SK-MEL-5 (cell line): ENCODE data around the gene PRRT1. TPM values are rescaled to one million over a fixed set of nuclear protein-coding genes. Genes with fewer than 3 reads are reported as not detected.

Experiments
- DNase-seq: peaks from one replicate; pipeline ENCODE4 v3.0.0-alpha.2; 2016; ENCODE audit warnings: low read depth, low spot score
- in situ Hi-C: cut with HindIII; loops from 2 replicates; pipeline ENCODE4 v1.10.0; 2016; ENCODE audit warnings: low sequenced_read_pairs, high pct_unique_total_duplicates, low pct_unique_long_range_greater_than_20kb
- total RNA-seq: library from RNA; depleted of rRNA; stranded (reverse); fragments of >200 nt; shearing (Covaris generic); gene quantifications from 2 replicates; pipeline ENCODE4 v1.2.3, GENCODE V29; 2014

PRRT1 gene
- total RNA-seq, 1 experiment from 2014 or later: 0.16 TPM

GRCh38 chr6:32140420-32141046 is 11.2 kb downstream of the PRRT1 start:
- DNase-seq: no peak
- in situ Hi-C loops: no loop called here

DNA sequence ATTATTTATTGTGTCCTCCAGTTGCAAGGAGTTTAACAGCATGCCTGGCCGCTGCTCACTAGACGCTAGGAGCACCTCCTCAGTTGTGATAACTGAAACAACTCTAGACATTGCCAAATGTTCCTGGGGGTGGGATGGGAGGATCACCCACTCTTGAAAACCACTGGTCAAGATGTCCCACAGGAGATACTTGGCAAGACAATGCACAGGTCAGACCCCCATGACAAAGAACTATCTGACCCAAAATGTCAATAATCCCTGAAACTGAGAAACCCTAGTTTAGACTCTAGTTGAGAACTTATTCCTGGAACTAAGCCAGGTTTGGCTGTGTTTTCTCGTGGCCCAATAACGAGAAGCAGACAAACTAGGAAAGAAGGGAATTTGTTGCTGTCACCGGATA is 12.1 kb downstream of the PRRT1 start:
- in situ Hi-C loops: no loop called here
- DNase-seq: no peak

- in situ Hi-C loops: no loop called here
- no peak for DNase-seq
These were observed 14.3 kb downstream of the PRRT1 start for GRCh38 chr6:32137454-32137853.

DNA sequence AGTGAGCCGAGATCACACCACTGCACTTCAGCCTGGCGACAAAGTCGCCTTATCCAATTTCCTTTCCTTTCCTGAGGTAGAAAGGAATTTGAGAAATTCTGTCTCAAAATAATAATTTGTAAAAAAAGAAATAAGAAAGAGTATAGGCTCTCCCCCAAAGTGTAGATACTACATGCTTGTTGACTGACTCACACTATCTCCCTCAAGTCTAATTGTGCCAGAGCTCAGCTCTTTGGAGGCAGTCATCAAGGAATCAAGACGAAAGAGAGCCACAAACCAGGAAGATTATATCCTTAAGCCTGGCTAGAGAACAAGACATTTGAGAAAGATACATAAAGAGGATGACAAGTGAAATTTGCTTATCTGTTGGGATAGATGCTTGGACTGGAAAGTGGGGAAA is 18.0 kb downstream of the PRRT1 start:
- DNase-seq: no peak
- in situ Hi-C loops: no loop called here

DNA sequence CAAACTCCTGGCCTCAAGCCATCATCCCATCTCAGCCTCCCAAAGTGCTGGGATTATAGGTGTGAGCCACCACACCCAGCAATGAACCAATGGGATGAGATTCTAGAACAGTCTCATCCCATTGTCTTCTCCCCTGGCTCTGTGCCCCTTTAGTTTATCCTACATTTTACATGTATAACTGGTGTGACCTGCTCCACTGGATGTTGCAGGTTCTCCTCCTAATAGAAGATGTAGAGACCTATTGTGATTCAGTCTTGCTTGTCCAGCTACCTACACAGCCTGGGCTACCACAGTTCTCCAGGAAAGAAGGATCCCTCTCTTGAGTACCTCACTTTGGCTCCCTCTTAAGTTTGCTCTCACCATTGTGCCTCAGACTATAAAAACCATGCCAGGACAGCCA is 19.6 kb downstream of the PRRT1 start:
- in situ Hi-C loops: no loop called here
- no peak for DNase-seq

GRCh38 chr6:32131439-32131948 is 20.2 kb downstream of the PRRT1 start:
- in situ Hi-C loops: no loop called here
- no peak for DNase-seq

- in situ Hi-C loops: no loop called here
- no peak for DNase-seq
These were observed 22.2 kb downstream of the PRRT1 start for GRCh38 chr6:32129297-32130088.

DNA sequence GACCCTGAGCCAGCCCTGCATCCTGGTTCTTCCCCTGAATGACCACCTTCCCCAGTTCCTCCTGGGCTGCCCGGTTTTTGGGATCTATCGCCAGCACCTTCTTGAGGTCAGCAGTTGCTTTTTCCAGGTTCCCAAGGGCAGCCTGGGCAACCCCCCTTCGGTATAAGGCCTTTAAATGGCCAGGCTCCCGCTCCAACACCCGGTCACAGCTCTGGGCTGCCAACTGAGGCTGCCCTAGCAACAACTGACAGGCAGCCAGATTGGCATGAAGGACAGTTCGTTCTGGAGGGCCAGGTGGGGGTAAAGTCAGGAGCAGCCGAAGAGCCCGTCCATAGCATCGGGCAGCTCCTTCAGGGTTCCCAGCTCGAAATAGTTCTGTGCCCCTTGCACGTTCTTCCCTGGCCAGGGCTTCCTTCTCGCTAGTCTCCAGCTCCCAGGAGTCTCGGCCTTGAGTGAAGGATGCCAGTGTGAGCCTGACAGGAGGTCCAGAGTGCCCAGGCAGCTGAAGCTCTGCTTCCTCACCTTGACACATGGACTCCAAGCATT is 22.9 kb downstream of the PRRT1 start:
- in situ Hi-C loops: no loop called here
- DNase-seq: peak; percentile 25

DNA sequence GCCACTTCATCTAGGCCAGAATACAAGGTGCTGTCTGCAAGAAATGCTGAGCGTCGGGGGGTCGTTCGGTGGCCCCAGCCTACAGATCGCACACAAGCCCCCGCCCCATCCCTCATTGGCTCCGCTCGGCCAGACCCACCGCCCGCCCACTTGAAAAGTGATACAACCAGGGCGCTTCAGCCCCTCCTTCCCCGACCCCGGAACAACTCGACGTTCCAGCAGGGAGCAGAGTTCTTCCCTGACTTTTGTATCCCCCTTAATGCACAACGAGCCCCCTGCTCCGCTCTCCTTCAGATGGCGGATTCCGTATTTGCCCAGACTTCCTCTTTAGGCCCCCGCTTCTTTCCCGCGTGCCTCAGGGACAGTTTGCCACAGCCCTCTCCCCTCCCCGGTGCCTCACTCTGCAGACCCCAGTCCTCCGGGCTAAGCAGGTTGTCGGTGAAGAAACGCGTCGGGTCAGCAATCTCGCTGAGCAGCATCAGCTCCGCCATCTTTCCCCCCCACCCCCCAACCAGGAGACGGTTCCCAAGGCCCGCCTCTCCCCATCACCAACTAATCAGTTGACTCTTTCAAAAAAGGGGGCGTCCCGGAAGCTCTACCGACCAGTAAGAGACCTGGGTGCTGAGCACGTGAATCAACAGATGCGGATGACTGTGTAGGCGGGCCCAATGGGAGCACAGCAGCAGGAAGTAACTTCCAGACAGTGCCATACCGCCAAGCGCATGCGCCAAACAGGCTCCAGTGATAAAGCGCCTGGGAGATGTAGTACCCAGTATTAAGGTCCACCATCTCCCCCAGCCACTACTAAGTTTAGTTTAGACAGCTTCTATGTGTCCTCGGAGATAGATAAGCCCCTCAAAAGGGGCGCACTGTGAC is 23.8 kb downstream of the PRRT1 start, which contains the start of gene ATF6B:
ATF6B (minus strand) TSS at position 530 of the 876 bp plus-strand sequence; CDS start at position 491, 39 bp downstream.
- peak; percentile 100 for DNase-seq
- in situ Hi-C loops: no loop called here

- in situ Hi-C loops: no loop called here
These were observed 24.4 kb downstream of the PRRT1 start for GRCh38 chr6:32127409-32127716.

DNA sequence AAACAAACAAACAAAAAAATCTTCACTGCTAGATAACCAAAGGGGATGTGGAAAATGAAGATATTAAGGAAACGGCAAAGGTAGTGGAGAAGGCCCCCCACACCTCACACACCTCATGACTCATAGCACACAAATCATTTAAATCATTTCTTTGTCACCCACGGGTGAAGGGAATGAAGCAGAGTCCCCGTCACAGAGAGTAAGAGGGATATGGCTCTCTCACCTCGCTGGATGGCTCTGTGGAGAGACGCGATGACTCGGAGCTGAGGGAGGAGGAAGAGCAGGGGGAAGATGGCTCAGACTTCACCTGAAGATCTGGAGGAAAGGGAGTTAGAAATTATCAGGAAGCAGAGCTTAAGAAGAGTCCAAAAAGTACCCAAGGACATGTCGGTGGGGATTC is 24.9 kb downstream of the PRRT1 start:
- in situ Hi-C loops: no loop called here
- DNase-seq: no peak

More at GRCh38 chr6:32127409-32127716, 24.4 kb downstream of the PRRT1 start:
- no peak for DNase-seq

- in situ Hi-C loops: no loop called here
- DNase-seq: no peak
These were observed 28.1 kb downstream of the PRRT1 start for GRCh38 chr6:32123681-32124080.

GRCh38 chr6:32120573-32121059 is 31.1 kb downstream of the PRRT1 start:
- in situ Hi-C loops: no loop called here
- no peak for DNase-seq

DNA sequence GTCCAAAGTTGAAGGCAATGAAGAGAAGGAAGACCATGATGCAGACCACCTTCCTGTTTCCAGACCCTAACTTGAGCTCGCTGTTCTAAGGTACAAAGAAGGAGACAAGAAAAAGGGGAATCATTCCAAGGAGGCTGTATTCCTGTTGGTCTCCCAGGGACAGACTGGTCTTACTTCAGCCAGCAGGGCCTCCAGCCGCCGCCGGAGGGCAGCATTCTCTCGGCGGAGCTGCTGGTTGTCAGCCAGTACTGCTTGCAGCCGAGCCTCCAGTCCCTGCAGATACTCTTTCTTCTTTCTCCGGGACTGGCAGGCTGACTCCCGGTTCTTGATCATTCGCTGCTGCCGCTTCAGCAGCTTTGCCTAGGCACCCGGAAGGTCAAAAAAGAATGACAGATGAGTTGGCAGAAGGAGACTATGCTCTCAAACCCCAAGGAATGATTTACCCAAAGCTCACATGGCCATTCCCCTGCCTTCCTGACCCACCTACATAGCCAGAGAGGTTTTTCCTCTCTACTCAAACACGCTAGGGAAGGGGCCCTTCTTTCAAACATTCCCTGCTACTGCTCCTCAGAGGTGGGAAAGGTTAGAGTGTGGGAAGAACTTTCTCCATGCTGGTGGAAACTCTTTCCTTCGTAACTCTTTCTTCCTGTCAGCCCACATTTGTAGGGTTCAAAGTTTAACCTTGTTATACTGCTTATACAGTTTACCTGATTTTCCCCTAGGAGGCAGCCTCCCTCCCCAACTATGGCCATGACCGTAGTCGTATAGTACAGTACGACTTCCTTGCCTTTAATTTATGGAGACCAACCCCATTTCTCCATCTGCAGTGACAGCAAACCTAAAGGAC is 32.7 kb downstream of the PRRT1 start:
- in situ Hi-C loops: no loop called here
- DNase-seq: peak; percentile 85

DNA sequence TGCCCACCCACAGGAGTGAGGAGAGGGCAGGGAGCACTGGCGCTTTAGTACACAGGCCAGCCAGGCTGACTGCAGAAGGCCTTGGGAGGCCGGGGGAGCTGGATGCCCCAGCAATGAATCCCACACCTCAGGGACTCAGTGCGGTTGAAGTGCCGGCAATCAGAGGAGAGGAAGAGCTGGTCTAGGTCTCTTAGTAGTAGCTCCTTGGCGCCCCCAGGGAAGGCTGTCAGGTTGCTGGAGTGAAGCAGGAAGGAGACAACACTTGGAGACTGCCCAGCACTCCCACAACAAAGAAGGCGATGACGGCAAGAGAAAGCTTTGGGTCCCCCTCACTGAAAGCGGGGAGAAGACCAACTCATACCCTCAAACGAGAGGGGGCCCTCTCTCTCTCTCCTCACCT is 34.3 kb downstream of the PRRT1 start:
- no peak for DNase-seq
- in situ Hi-C loops: no loop called here

- in situ Hi-C loops: no loop called here
- peak; percentile 48 for DNase-seq
These were observed 35.1 kb downstream of the PRRT1 start for GRCh38 chr6:32116674-32117073.

DNA sequence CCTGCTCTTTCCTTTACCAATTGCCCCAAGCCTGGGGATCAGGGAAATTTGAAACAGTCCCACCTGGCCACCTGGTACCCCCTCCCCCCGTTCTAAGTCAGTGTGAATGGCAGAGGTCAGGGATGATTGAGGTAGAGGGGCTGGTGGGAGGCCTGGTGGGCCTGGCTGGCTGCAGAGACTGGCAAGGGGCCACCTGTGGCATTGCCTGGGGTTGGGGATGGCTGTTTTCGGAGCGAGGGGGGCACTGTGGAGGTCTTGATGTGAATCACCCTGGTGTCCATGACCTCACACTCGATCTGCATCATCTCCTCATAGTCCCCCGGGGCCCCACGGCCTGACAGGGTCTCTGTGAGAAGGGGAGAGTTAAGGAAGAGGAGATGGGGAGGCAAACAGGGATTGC is 36.1 kb downstream of the PRRT1 start:
- in situ Hi-C loops: no loop called here
- no peak for DNase-seq
